Central memory CD8-positive, alpha-beta T cell (primary cell): Measurements from ENCODE around the gene MOB4.
"Not testable (repeated sequence)": the region's sequence is repeated elsewhere in the genome, so short reads cannot be mapped to it uniquely, and the experiment has no call there.

ENCODE experiments used
- ATAC-seq: fragments of 150-1000 bp; cut with Tn5 transposase; replicated peaks from 2 replicates; pipeline ENCODE4 v1.10.0; 2022; ENCODE audit warnings: mild to moderate bottlenecking, moderate FRiP score, moderate number of reproducible peaks; ENCODE audit not compliant: poor library complexity, severe bottlenecking; ENCODE audit errors: extremely low read depth
- DNase-seq, 2 donors: peaks; one replicate each; pipeline ENCODE4 v3.0.0; 2021; ENCODE audit warnings: low spot score in 2 of 2
- H3K27ac Mint-ChIP-seq: one replicate; pipeline ENCODE4 v1.8.0; 2022; ENCODE audit warnings: low read depth, mild to moderate bottlenecking, moderate library complexity, mixed read lengths
- H3K27me3 Mint-ChIP-seq: one replicate; pipeline ENCODE4 v1.8.0; 2022; ENCODE audit warnings: mixed read lengths
- H3K36me3 Mint-ChIP-seq: one replicate; pipeline ENCODE4 v1.8.0; 2022; ENCODE audit warnings: mild to moderate bottlenecking, moderate library complexity, mixed read lengths; ENCODE audit not compliant: insufficient read depth
- H3K4me1 Mint-ChIP-seq: one replicate; pipeline ENCODE4 v1.8.0; 2022; ENCODE audit warnings: mixed read lengths
- H3K4me3 Mint-ChIP-seq: one replicate; pipeline ENCODE4 v1.8.0; 2022; ENCODE audit warnings: mild to moderate bottlenecking, moderate library complexity, mixed read lengths
- H3K9me3 Mint-ChIP-seq: one replicate; pipeline ENCODE4 v1.8.0; 2022; ENCODE audit warnings: mixed read lengths

Gene MOB4

DNA sequence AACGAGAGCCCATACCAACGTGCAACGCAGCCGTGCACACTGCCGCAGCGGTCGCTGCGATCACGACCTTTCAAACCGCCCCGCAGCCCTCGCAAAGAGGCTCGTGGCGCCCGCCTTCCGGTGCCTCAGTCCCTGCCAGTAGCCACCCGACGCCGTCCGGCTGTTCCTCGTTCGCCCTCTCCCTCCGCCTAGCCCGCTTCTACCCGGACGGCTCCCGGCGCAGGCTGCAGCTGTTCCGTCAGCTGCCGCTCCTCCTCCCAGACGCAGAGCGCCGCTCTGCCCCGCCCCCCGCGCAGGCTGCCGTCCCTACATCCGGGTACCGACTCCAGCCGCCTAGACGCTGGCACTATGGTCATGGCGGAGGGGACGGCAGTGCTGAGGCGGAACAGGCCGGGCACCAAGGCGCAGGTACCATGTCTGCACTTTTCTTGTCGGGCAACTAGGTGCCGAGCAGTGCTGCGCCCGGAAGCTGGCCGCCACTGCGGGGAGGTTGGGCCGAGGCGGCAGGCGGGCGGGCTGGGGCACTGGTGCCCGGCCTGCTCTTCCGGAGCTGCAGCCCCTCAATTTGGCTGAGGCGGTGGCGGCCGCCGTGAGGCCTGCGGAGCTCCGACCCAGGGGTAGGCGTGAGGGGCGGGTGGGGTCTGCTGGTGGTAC is at the start of gene MOB4:
MOB4 (plus strand) TSS at position 328 of the 654 bp plus-strand sequence; CDS start at position 349, 21 bp downstream.
- Mint-ChIP-seq H3K4me1 (peaks cover 27% of the 10 kb centered on the region), H3K36me3 (peaks cover 11% of the 10 kb centered on the region), H3K9me3 (peaks cover 2% of the 10 kb centered on the region), H3K4me3 (peak within 1 kb of the TSS; percentile 96), H3K27me3 (no peaks in the 10 kb centered on the region), H3K27ac (peak within 1 kb of the TSS; percentile 90)
- DNase-seq (peak; percentile 88 to 90), ATAC-seq (peak; percentile 85)

DNA sequence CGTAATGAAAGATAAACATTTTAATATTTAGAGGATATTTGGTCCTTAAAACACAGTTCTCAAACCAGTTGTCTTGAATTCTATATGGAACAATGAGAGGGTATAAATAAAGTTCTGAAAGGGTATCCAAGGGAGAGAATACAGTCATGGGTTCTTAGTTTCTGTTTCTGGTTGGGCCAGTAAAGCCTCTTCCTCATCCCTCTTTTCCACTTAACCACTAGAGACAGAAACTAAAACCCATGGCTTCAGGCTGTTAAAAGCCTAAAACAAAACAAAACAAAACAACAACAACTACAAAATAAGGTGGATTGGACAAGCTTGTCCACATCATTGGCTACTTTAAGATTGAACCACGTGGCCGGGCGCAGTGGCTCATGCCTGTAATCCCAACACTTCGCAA is 43.7 kb upstream of the MOB4 start:
- ATAC-seq (no peak), DNase-seq (no peak)
- no peaks in the 10 kb centered on the region for H3K27me3 Mint-ChIP-seq
- H3K4me1 Mint-ChIP-seq, result peaks cover 6% of the 10 kb centered on the region
- H3K9me3 Mint-ChIP-seq, result no peaks in the 10 kb centered on the region
- no peak overlapping the region for H3K4me3 Mint-ChIP-seq
- no peak overlapping the region for H3K27ac Mint-ChIP-seq
- peaks cover 71% of the 10 kb centered on the region for H3K36me3 Mint-ChIP-seq

GRCh38 chr2:197477797-197478196 is 38.1 kb upstream of the MOB4 start:
- Mint-ChIP-seq H3K27me3 (no peaks in the 10 kb centered on the region), H3K4me1 (peaks cover 6% of the 10 kb centered on the region), H3K9me3 (no peaks in the 10 kb centered on the region), H3K27ac (no peak overlapping the region), H3K36me3 (peaks cover 45% of the 10 kb centered on the region), H3K4me3 (no peak overlapping the region)
- DNase-seq (no peak), ATAC-seq (no peak)

GRCh38 chr2:197480165-197481036 is 35.5 kb upstream of the MOB4 start:
- Mint-ChIP-seq H3K9me3 (no peaks in the 10 kb centered on the region), H3K4me1 (peaks cover 6% of the 10 kb centered on the region), H3K27me3 (no peaks in the 10 kb centered on the region), H3K4me3 (no peak overlapping the region), H3K36me3 (peaks cover 27% of the 10 kb centered on the region), H3K27ac (no peak overlapping the region)
- no peak for DNase-seq
- no peak for ATAC-seq

DNA sequence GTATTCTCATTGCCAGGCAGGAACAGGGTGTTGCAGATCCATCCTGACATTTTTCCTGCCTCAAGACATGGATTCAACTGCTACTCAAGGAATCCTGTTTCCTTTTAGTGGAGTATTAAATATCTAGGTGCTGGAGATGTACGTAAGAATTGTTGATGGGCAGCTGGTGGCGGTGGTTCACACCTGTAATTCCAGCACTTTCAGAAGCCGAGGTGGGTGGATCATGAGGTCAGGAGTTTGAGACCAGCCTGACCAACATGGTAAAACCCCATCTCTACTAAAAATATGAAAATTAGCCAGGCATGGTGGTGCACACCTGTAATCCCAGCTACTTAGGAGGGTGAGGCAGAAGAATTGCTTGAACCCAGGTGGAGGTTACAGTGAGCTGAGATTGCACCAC is 31.6 kb upstream of the MOB4 start:
- H3K9me3 Mint-ChIP-seq, ATAC-seq, H3K4me1 Mint-ChIP-seq, H3K27ac Mint-ChIP-seq, H3K4me3 Mint-ChIP-seq, H3K27me3 Mint-ChIP-seq, DNase-seq: not testable (repeated sequence)
- peaks cover 31% of the 10 kb centered on the region for H3K36me3 Mint-ChIP-seq

DNA sequence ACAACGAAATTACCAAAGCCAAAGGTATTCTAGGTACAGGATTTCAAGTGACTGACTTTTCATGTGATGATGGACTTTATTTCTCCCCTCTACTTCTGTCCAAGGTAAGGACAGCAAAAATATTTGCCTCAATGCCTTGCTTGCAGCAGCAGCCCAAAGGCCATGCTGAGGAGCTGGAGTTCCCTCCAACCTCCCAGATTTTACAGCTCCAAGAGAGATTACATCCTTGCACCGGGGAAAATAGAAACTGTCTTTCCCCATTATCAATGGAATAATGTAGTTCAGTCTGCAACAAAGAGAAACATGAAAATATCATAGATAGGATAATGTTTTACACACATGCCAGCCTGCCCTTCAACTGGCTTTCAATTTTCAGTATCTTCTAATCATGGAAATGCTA is 29.7 kb upstream of the MOB4 start:
- Mint-ChIP-seq H3K27me3 (no peaks in the 10 kb centered on the region), H3K27ac (no peak overlapping the region), H3K36me3 (peaks cover 45% of the 10 kb centered on the region), H3K9me3 (no peaks in the 10 kb centered on the region), H3K4me1 (no peaks in the 10 kb centered on the region), H3K4me3 (no peak overlapping the region)
- DNase-seq, result no peak
- no peak for ATAC-seq

DNA sequence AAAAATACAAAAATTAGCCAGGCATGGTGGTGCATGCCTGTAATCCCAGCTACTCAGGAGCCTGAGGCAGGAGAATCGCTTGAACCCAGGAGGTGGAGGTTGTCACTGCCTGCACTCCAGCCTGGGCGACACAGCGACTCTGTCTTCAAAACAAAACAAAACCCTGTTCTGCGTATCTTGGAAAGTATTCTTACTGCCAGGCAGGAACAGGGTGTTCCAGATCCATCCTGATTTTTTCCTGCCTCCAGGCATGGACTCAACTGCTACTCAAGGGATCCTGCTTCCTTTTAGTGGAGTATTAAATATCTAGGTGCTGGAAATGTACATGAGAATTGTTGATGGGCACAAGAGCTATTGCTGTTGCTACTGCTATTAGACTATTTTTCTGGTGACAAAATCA is 28.5 kb upstream of the MOB4 start:
- H3K4me1 Mint-ChIP-seq, result no peaks in the 10 kb centered on the region
- no peaks in the 10 kb centered on the region for H3K9me3 Mint-ChIP-seq
- peaks cover 52% of the 10 kb centered on the region for H3K36me3 Mint-ChIP-seq
- DNase-seq, result no peak
- H3K27me3 Mint-ChIP-seq, result no peaks in the 10 kb centered on the region
- H3K27ac Mint-ChIP-seq, result no peak overlapping the region
- no peak overlapping the region for H3K4me3 Mint-ChIP-seq
- ATAC-seq, result no peak

DNA sequence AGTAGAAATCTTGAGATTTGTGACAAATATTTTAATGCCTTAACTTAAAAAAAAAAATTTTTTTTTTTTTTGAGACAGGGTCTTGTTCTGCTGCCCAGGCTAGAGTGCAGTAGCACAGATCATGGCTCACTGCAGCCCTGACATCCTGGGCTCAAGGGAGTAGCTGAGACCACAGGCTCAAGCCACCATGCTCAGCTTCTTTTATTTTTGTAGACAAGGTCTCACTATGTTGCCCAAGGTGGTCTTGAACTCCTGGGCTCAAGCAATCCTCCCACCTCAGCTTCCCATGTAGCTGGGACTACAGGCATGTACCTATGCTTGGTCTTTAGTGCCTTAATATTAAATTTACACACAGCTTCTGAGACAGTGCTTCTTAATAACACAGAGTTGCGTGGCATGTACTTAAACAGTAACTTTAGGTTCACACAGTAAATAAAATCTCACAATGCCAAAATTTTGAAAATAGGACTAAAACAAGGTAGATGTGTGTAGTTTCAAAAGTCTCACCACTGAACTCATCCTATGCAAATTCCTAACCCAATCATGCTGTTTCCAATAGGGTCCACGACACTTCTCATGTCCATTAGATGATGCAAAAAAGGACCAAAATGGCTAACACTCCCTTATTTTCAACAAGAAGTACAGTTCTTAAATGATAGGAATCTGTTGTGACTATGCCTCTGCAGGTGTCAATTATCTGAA is 20.3 kb upstream of the MOB4 start:
- DNase-seq, result no peak
- no peaks in the 10 kb centered on the region for H3K27me3 Mint-ChIP-seq
- no peak overlapping the region for H3K4me3 Mint-ChIP-seq
- no peaks in the 10 kb centered on the region for H3K9me3 Mint-ChIP-seq
- no peak for ATAC-seq
- peak overlapping the region; percentile 53 for H3K27ac Mint-ChIP-seq
- H3K4me1 Mint-ChIP-seq, result peaks cover 26% of the 10 kb centered on the region
- peaks cover 73% of the 10 kb centered on the region for H3K36me3 Mint-ChIP-seq

GRCh38 chr2:197496695-197497094 is 19.2 kb upstream of the MOB4 start:
- H3K4me1 Mint-ChIP-seq, result peaks cover 36% of the 10 kb centered on the region
- no peak for ATAC-seq
- H3K27ac Mint-ChIP-seq, result no peak overlapping the region
- no peaks in the 10 kb centered on the region for H3K27me3 Mint-ChIP-seq
- peak overlapping the region; percentile 4 for H3K4me3 Mint-ChIP-seq
- H3K9me3 Mint-ChIP-seq, result no peaks in the 10 kb centered on the region
- H3K36me3 Mint-ChIP-seq, result peaks cover 74% of the 10 kb centered on the region
- DNase-seq, result no peak

- DNase-seq, result no peak
- Mint-ChIP-seq H3K27ac (peak overlapping the region; percentile 93), H3K36me3 (peaks cover 74% of the 10 kb centered on the region)
Measured at GRCh38 chr2:197497326-197497725, 18.5 kb upstream of the MOB4 start.

GRCh38 chr2:197498235-197498936 is 17.5 kb upstream of the MOB4 start:
- Mint-ChIP-seq H3K9me3 (no peaks in the 10 kb centered on the region), H3K27ac (peak overlapping the region; percentile 93), H3K27me3 (no peaks in the 10 kb centered on the region), H3K4me1 (peaks cover 45% of the 10 kb centered on the region), H3K4me3 (peak overlapping the region; percentile 84), H3K36me3 (peaks cover 67% of the 10 kb centered on the region)
- ATAC-seq, result no peak
- no peak for DNase-seq

More at GRCh38 chr2:197497326-197497725, 18.5 kb upstream of the MOB4 start:
- peak overlapping the region; percentile 84 for H3K4me3 Mint-ChIP-seq
- H3K9me3 Mint-ChIP-seq, result no peaks in the 10 kb centered on the region
- H3K4me1 Mint-ChIP-seq, result peaks cover 43% of the 10 kb centered on the region
- ATAC-seq, result no peak
- H3K27me3 Mint-ChIP-seq, result no peaks in the 10 kb centered on the region

DNA sequence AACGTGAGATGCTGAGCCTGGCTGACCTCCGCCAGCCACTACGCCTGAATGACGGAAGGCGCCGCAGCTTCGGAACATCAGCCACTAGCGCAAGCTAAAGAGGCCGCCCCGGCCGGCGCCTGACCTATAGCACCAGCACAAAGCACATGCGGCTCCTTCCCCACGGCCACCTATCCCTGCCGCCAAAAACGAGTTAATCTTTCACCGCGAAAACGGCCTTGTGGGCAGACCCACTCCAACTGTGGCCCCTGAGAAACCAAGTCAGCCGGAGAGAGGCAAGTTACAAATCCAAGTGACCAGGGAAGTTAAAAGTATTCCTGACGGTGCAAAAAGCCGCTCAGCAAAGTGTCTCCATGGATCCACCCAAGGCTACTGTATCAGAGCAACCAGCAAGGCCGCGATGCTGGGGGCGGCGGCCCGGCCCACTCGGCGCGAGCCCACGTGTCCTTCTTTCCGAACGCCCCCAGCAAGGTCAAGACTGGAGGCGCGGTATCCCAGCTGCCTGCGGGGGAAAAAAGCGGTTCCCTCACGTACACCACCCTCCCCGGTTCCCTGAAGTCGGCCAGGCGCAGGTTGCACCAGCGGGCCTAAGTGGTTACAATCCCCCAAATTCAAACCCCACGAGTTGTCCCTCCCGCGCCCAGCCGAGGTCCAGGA is 16.8 kb upstream of the MOB4 start:
- ATAC-seq (no peak), DNase-seq (peak; percentile 16 to 32)
- no peaks in the 10 kb centered on the region for H3K27me3 Mint-ChIP-seq
- H3K36me3 Mint-ChIP-seq, result peaks cover 64% of the 10 kb centered on the region
- H3K4me1 Mint-ChIP-seq, result peaks cover 45% of the 10 kb centered on the region
- no peaks in the 10 kb centered on the region for H3K9me3 Mint-ChIP-seq
- H3K4me3 Mint-ChIP-seq, result peak overlapping the region; percentile 84
- H3K27ac Mint-ChIP-seq, result peak overlapping the region; percentile 93
